Upper lobe of right lung (tissue), 1 donor: ENCODE measurements around the gene PARP8. TPM values are rescaled to one million over a fixed set of nuclear protein-coding genes. Genes with fewer than 3 reads are reported as not detected.

Source experiments
- ATAC-seq: fragments of 200-7000 bp; cut with Tn5 transposase; one replicate; pipeline ENCODE4 v1.9.1; 2020; ENCODE audit warnings: mild to moderate bottlenecking, moderate library complexity
- DNase-seq: peaks from one replicate; pipeline ENCODE4 v3.0.0-alpha.2; 2020
- H3K27ac ChIP-seq: fragments of 200-600 bp; one replicate; pipeline ENCODE4 v1.8.0; 2022
- H3K27me3 ChIP-seq: fragments of 200-600 bp; one replicate; pipeline ENCODE4 v1.8.0; 2022; ENCODE audit warnings: mild to moderate bottlenecking
- H3K36me3 ChIP-seq: fragments of 200-600 bp; one replicate; pipeline ENCODE4 v1.8.0; 2022
- H3K4me1 ChIP-seq: fragments of 200-600 bp; one replicate; pipeline ENCODE4 v1.8.0; 2022
- H3K4me3 ChIP-seq: fragments of 200-600 bp; one replicate; pipeline ENCODE4 v1.8.0; 2022; ENCODE audit warnings: mild to moderate bottlenecking
- H3K9me3 ChIP-seq: fragments of 200-600 bp; one replicate; pipeline ENCODE4 v1.8.0; 2022
- CTCF ChIP-seq: fragments of 200-600 bp; IDR thresholded peaks from one replicate; pipeline ENCODE4 v1.8.0; 2022; ENCODE audit warnings: antibody characterized with exemption
- intact Hi-C: fragments of 100-400 bp; cut with DNase I; formaldehyde crosslinking; loops from one replicate; pipeline ENCODE4 v1.11.0; 2022
- total RNA-seq: library from RNA; stranded (reverse); fragmentation: NEBNext Ultra II Directional; extraction: Animal tissue kit (Norgen Biotek cat#: 25700); gene quantifications from one replicate; pipeline ENCODE4 v1.2.1, GENCODE V29; 2021
- donor health status: DM: no; HTN: yes; CAD: no; lungs with severe emphysema.

PARP8 gene
- total RNA-seq, 1 donor from 2014 or later = 52.3 TPM

DNA sequence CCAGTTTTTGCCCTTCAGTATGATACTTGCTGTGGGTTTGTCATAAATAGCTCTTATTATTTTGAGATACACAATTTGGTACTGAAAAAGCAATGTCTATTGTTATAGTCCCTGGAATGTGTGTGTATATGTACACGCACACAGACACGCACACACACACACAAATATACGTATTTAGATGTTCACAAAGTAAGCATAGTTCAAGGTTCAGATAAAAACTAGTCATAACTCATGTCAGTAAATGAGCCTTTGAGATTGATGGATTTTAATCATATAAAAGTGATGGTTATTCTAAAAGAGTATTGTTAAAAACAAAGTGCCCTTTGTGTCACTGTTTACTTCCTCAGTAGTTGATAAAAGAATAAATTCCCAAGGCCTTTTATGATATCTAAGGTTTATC lies 147.3 kb downstream of the PARP8 start:
- ATAC-seq (no peak), DNase-seq (no peak)
- no peaks in the 10 kb centered on the region for H3K9me3 ChIP-seq
- peaks cover 26% of the 10 kb centered on the region for H3K36me3 ChIP-seq
- no peak overlapping the region for H3K27ac ChIP-seq
- H3K27me3 ChIP-seq = no peaks in the 10 kb centered on the region
- no peak overlapping the region for H3K4me3 ChIP-seq
- no peak for TF ChIP-seq CTCF
- no peaks in the 10 kb centered on the region for H3K4me1 ChIP-seq
- intact Hi-C loops = no loop called here

DNA sequence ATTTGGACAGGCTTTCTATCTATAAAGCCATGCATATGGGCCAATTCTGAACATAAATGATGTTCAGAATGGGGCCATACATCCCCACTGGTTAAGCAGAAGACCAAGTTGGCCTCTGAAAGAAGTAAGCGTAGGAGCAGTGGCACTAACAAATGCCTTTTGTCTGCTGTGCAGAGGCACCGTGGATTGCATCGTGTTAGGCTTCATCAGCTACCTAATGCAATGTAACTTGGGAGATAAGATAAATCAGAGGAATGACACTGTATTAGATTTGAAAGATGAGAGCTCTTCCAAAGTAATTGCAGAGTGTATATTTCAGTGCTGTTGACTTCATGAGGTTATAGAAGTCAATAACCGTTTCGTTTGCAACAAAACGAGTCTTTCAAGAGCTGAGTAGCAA lies 148.1 kb downstream of the PARP8 start:
- H3K36me3 ChIP-seq = peaks cover 26% of the 10 kb centered on the region
- H3K4me1 ChIP-seq = no peaks in the 10 kb centered on the region
- ATAC-seq (no peak), DNase-seq (no peak)
- no peak overlapping the region for H3K4me3 ChIP-seq
- intact Hi-C loops = no loop called here
- H3K27ac ChIP-seq = no peak overlapping the region
- H3K9me3 ChIP-seq = no peaks in the 10 kb centered on the region
- no peaks in the 10 kb centered on the region for H3K27me3 ChIP-seq
- no peak for TF ChIP-seq CTCF

DNA sequence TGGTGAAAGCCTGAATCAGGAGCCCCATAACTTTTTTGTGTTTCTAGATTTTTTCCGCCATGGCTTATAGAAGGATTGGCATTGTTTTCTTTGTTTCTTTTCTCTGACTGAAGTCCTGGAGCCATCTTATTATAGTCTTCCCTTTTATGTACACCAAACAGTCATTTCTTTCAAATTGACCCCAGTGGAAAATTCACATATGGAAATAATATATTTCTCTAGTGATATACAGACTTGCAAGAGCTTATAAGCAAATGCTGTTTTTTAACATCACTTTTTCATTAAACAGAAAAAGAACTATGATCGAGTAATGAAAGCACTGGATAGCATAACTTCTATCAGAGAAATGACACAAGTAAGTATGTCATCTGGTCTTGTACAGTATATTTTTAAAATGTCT lies 155.6 kb downstream of the PARP8 start:
- H3K27me3 ChIP-seq = no peaks in the 10 kb centered on the region
- no peak for TF ChIP-seq CTCF
- no peak overlapping the region for H3K4me3 ChIP-seq
- no peaks in the 10 kb centered on the region for H3K9me3 ChIP-seq
- intact Hi-C loops = no loop called here
- DNase-seq = no peak
- ATAC-seq = no peak
- no peak overlapping the region for H3K27ac ChIP-seq
- peaks cover 38% of the 10 kb centered on the region for H3K36me3 ChIP-seq
- H3K4me1 ChIP-seq = no peaks in the 10 kb centered on the region

DNA sequence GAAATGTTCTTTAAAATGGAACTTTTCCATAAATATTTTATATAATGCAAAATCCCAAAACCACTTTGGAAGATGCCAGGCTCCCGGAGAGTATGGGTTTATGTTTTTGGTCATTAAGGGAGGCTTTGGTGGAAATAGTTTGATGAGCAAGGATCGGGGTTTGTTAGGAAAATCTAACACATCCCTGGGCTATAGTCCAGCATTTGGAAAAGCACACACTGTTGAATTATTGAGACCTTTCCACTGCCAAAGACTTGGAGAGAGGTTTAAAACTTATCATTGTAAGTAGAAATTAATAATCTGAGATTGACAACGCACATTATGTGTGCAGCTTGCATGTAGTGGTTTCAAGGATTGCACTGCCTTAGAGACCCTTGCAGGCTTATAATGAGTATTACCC lies 156.3 kb downstream of the PARP8 start:
- Histone ChIP-seq H3K4me3 (no peak overlapping the region), H3K36me3 (peaks cover 35% of the 10 kb centered on the region), H3K27me3 (no peaks in the 10 kb centered on the region), H3K4me1 (no peaks in the 10 kb centered on the region), H3K27ac (no peak overlapping the region), H3K9me3 (no peaks in the 10 kb centered on the region)
- intact Hi-C loops = no loop called here
- DNase-seq = no peak
- TF ChIP-seq CTCF = no peak
- no peak for ATAC-seq

- no peaks in the 10 kb centered on the region for H3K4me1 ChIP-seq
- no peak overlapping the region for H3K4me3 ChIP-seq
- ATAC-seq = no peak
- H3K27me3 ChIP-seq = no peaks in the 10 kb centered on the region
- H3K36me3 ChIP-seq = peaks cover 42% of the 10 kb centered on the region
- no peak for TF ChIP-seq CTCF
- intact Hi-C loops = no loop called here
- H3K9me3 ChIP-seq = no peaks in the 10 kb centered on the region
- DNase-seq = no peak
- no peak overlapping the region for H3K27ac ChIP-seq
These were observed 157.1 kb downstream of the PARP8 start for GRCh38 chr5:50823568-50823967.

DNA sequence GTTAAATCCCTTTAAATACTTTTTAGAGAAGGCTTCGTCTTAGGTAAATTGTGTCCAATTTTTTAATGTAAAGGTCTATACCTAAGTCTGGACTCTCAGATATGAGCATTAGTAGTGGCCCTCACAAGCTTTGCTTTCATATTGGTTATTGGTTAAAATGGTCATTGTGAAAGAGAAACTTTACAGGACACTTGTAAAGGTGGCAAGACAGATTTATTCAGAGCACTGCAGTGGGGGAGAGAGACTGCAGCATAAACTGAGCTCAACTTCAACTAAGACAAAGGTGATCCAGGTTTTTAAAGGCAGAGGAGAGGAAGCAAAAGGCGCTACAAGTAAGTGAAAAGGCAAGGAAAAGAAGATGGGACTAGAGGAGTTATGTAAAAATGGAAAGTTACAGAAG lies 157.7 kb downstream of the PARP8 start:
- H3K4me1 ChIP-seq = no peaks in the 10 kb centered on the region
- no peak overlapping the region for H3K27ac ChIP-seq
- no peaks in the 10 kb centered on the region for H3K27me3 ChIP-seq
- intact Hi-C loops = no loop called here
- ATAC-seq (no peak), DNase-seq (no peak)
- H3K36me3 ChIP-seq = peaks cover 48% of the 10 kb centered on the region
- no peaks in the 10 kb centered on the region for H3K9me3 ChIP-seq
- no peak overlapping the region for H3K4me3 ChIP-seq
- TF ChIP-seq CTCF = no peak
